Peyer's patch (tissue), 4 donors: ENCODE results near the gene DHX38.

Experiments used
- CTCF ChIP-seq, 6 experiments: fragments of 450-650 bp in 4 of 6; fragments of 200-600 bp in 2 of 6; sonication (generic) in 1 of 6; IDR thresholded peaks; one replicate each; pipeline ENCODE4 v1.5.1; 2017 to 2019; ENCODE audit warnings: antibody characterized with exemption in 6 of 6, mild to moderate bottlenecking in 3 of 6, moderate library complexity in 1 of 6
- POLR2A ChIP-seq, 2 donors: fragments of 450-650 bp; IDR thresholded peaks; one replicate each; pipeline ENCODE4 v1.5.1; 2017; ENCODE audit warnings: antibody characterized with exemption in 2 of 2, mild to moderate bottlenecking in 2 of 2, moderate library complexity in 2 of 2

DNA sequence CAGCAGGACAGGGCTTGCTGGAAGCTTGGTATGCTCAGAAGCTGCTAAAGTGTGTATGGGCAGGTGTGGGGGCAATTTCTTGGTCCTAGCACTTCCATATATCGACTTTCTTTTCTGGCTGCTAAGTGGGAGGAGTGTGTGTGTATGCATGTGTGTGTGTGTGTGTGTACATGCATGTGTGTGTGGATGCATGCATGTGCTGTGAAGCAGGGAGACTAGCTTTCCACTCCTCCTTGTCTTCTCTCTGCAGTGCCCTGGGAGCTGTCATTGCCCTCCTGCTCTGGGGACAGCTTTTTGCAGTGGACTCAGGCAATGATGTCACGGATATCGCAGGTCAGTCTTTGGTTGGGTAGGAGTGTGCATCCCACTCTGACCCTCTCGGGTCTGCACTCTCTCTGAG lies 37.7 kb upstream of the DHX38 start:
- TF ChIP-seq CTCF (IDR thresholded peaks at IDR 0.05): no peak
- no peak for TF ChIP-seq POLR2A (IDR thresholded peaks at IDR 0.05)
